Hematopoietic multipotent progenitor cell treated with erythropoietin and hydrocortisone succinate and interleukin-3 and kit ligand, for 15 days (in vitro differentiated cells): ENCODE data around the gene JADE1.
A peak's percentile ranks its signal among the peaks of the same experiment; 100 is the strongest.

Experiments
- DNase-seq: peaks from one replicate; pipeline ENCODE4 v3.0.0-alpha.2; 2015; ENCODE audit warnings: low spot score

The JADE1 gene

GRCh38 chr4:128809477-128810330 is at the start of gene JADE1:
TSS of gene JADE1 (plus strand) at chr4:128809700. CDS start at chr4:128831759, 22,059 bp downstream.
- peak; percentile 92 for DNase-seq

- DNase-seq: no peak
Observed at GRCh38 chr4:128766781-128767180, 42.7 kb upstream of the JADE1 start.

- no peak for DNase-seq
Observed at GRCh38 chr4:128768373-128768996, 41.0 kb upstream of the JADE1 start.

DNA sequence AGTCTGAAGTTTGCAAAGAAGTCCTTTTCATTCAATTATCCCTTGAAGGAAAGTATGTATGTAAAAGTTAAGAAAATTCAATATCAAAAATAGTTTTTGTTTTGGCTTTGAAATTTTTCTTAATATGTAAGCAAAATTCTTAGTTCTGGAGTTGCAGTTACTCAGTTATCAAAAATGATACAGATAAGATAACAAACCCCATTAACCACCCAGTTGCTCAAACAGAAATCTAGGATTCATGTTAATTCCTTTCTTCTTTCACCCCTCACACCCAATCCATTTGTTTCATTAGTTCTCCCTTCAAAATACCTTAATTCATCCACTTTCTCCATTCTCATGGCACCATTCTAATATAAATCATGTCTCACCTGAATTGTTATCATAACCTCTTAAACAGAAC is 40.5 kb upstream of the JADE1 start:
- DNase-seq: no peak

DNA sequence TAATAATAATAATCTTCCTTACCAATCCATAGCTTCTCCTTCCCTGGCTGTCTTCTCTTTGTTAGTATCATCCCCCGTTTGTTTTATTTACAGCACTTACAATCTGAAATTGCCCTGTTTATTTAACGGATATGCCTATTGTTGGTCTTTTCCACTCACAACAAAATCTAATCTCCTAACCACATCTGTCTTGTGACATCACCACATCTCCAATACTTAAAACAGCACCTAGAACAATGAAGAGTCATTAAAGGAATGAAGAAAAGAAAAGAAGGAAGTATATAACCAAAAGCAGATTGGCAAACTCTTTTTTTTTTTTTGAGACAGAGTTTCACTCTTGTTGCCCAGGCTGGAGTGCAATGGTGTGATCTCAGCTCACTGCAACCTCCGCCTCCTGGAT is 38.7 kb upstream of the JADE1 start:
- no peak for DNase-seq

GRCh38 chr4:128775477-128775876 is 34.0 kb upstream of the JADE1 start:
- DNase-seq: no peak

DNA sequence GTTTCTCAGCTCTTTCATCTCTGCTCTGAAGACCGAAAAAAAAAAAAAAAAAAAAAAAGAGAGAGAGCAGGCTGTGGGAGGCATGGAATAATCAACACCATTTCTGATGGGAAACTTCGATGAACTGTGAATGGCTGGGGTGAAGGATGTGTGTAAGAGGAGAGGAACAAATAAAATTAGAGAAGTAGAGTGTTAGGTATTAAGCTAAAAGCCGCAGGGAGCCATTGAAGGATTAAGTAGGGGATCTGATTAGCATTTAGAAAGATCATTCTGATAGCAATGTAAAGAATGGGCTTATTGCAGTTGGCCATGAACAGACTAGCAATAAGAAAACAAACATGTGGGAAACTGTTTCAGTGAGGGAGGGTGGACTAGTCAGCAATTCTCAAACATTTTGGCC is 33.6 kb upstream of the JADE1 start:
- no peak for DNase-seq

- DNase-seq: no peak
Observed at GRCh38 chr4:128776794-128777216, 32.7 kb upstream of the JADE1 start.

DNA sequence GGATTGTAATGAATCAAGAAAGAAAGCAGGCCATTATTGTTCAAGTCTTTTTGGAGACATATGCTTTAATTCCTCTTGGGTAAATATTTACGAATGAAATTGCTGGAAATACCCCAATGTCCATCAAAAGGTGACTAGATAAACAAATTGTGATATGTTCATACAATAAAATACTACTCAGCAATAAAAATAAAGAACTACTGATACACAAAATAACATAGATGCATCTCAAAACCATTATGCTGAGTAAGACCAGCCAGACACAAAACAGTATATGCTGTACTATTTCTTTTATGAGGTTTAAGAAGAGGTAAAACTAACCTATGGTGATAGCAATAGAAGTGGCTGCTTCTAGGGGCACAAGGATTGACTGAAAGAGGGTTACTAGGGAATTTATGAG is 28.8 kb upstream of the JADE1 start:
- no peak for DNase-seq

DNA sequence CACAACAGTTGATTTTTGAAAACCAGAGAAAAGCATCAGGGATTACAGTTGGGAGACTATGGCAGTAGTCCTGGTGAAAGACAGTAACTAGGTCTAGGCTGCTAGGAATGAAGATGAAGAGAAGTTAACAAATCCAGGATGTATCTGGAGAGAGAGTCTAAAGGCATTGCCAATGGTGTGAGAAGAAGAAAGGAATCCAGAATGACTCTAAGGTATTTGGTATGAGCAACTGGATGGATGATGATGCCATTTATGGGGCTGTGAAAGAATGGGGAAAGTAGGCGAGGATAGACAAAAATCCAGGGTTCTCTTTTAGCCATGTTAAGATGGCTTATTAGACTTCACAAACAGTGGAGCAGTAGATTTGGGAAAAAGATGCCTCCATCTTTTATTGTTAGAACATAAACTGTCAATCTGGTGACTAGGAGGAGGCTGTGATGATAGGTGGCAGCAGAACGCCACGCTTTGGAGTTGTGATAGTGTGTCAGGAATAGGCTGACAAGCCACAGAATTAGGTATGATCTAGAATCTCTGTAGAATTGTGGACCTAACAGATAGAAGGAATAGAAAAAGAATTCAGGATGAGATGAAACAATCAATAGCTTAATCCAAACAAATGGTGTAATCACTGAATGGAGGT is 27.3 kb upstream of the JADE1 start:
- peak; percentile 21 for DNase-seq

- DNase-seq: no peak
Observed at GRCh38 chr4:128782875-128783614, 26.5 kb upstream of the JADE1 start.

DNA sequence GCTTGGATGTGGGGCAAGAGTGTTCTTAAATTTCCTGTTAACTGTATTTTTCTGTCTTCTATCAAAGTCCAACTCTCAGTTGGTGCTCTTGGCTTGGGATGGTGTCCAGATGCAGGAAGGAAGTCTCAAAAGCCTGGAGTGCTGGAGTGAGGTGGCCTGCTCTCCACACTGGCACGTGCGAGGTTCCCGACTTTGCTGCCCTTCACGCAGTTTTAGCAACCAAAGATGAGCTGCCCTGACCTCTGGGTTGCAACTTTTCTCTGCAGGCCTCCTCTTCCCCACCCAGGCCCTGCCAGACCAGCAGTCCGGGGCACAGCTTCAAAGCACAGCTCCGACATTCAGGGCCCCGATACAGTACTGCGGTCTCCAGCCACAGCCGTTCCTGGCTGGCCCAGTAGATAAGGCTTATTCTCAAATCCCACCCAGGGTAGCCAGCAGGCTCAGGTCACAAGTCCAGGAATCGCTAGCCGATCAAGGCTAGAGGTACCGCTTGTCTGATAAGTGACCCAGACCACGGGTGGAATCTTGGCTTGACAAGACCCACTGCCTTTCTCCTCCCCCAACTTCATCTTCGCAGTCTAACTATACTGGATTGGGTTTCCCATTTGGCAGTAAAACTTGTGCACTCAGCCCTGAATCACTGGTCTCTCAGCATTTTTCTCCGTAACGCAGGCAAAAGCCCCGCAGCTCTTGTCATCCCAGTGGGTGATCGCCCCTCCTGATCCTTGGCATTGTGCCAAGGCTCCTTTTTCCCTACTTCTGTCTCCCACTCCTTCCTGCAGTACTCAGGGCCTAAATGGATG is 21.8 kb upstream of the JADE1 start:
- no peak for DNase-seq

DNA sequence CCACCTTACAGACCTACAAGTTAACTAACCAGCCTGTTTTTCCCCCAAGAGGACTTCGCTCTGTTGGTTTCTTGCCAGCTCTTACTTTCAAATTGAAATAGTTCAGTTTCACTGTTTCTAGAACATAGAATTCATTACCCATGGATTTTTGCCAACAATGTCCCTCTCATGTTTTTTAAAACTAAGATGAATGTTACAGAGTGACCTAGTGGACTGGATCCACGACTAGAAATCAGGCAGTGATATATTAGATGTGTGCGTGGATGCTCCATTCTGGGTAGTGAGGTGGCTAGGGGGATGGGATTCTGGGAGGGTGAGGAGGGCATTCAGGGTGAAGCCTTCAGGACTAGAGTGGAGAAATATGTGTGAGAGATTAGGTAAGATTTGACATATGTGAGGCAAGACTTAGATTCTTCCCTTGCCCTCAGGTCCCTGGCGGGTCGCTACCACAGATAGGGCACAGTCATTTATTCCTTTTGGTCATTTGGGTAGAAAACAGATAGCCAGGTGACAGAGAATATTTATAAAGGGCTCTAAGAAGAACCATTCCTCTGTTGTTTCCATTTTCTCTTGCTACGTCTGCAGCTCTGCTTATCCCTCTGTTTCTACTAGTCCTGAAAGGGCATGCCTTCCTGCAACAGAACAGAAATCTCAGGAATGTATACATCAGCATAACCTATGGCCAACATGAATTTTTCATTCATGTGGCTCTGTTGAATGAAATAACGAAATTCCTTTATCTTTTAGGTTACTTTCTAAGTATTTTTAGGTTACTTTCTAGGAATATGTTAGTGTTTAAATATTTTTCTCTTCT is 15.4 kb upstream of the JADE1 start:
- DNase-seq: no peak

GRCh38 chr4:128796934-128797333 is 12.6 kb upstream of the JADE1 start:
- DNase-seq: no peak

- DNase-seq: no peak
Observed at GRCh38 chr4:128800284-128800683, 9.2 kb upstream of the JADE1 start.

DNA sequence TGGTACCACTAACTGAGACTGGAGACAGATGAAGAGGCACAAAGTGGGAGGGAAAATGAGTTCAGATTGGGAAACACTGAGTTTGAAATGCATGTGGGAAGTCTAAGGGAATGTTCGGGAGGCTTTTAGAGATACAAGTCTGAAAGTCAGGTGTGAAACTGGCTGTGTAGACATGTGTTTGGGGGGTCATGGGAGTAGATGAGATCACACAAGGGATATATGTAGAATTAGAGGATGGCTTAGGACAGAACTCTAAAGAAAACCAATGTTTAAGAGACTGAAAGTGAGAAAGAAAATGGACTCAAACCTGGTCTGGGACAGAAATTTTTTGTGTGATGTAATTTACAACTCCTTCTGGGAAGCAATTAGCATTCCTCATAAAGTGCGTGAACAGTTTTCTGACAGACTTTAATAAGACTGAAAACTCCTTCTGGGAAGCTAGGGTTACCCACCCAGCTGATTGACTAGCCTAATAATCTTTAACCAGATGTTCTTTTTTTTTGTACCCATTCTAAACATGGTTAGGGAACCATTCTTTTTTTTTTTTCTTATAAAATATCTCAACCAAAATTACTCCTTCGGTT is 8.7 kb upstream of the JADE1 start:
- no peak for DNase-seq

GRCh38 chr4:128802680-128803628 is 6.5 kb upstream of the JADE1 start:
- no peak for DNase-seq

DNA sequence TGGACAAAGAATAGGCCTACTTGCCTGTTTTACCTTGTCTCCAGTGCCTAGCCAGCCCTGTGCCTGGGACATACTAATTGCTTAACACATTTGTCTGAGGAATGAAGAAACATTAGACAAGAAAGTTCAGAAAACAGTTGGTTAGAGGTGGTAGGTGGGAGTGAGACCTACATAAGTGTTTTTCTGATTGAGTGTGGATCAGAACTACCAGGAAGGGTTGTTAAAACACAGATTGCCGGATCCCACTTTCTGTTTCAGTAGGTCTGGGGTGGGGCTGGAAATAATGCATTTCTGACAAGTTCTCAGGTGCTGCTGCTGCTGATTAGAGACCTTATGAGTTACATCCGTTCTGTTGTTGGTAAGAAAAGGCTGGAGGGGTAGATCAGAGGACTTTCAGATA is 5.7 kb upstream of the JADE1 start:
- no peak for DNase-seq

DNA sequence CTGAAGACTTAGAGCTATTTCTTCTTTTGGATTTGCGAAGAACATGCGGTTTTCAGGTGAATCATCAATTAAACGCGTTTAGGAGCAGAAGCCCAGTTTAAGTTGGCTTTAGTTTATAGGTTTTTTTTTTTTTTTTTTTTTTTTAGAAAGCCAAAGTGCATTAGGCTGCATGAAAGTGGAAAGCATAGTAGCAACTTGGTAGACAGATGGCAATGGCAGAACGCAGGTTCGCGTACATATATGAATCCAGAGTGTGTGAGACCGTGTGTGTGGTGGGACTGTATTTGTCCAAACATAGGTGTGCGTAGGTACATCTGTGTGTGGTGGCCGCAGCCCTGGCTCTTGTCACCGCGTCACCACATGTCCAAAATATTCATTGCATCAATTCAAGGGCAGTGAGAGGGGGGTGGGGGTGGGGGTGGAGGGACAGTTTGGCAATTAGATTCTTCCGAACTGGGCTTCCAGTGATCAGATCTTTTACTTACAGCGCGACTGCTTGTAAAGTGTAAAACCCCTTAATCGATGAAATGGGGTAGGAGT is 901 bp downstream of the JADE1 start:
- DNase-seq: peak; percentile 26
